Neural cell (in vitro differentiated cells): Measurements from ENCODE around the gene IBA57. TPM values are rescaled to one million over a fixed set of nuclear protein-coding genes. Genes with fewer than 3 reads are reported as not detected.

Experiments
- H2AFZ ChIP-seq: fragments of 200-600, 300-800 bp; sonication (generic), shearing (Covaris generic); 2 replicates; pipeline ENCODE4 v1.6.0; 2014; ENCODE audit warnings: low read depth, mild to moderate bottlenecking, antibody characterized with exemption, low read length, moderate library complexity
- H3F3A ChIP-seq: fragments of 200-600 bp; shearing (Covaris generic); 2 replicates; pipeline ENCODE4 v1.6.1; 2016; ENCODE audit warnings: mild to moderate bottlenecking, moderate library complexity, mixed read lengths, antibody characterized with exemption, low read length; ENCODE audit not compliant: insufficient read depth, poor library complexity, severe bottlenecking
- H3K27ac ChIP-seq: fragments of 200-600, 300-800 bp; sonication (generic), shearing (Covaris generic); 2 replicates; pipeline ENCODE4 v1.5.1; 2014; ENCODE audit warnings: mild to moderate bottlenecking, low read length, moderate library complexity
- H3K27me3 ChIP-seq: fragments of 300-800, 200-600 bp; sonication (generic), shearing (Covaris generic); 2 replicates; pipeline ENCODE4 v1.6.0; 2014; ENCODE audit warnings: mild to moderate bottlenecking, low read depth, low read length, moderate library complexity; ENCODE audit not compliant: insufficient read depth
- H3K36me3 ChIP-seq: fragments of 300-800, 200-600 bp; sonication (generic), shearing (Covaris generic); 2 replicates; pipeline ENCODE4 v1.5.1; 2014; ENCODE audit warnings: mild to moderate bottlenecking, antibody characterized with exemption, low read length, moderate library complexity; ENCODE audit not compliant: insufficient read depth
- H3K4me2 ChIP-seq: fragments of 300-800, 200-600 bp; sonication (generic), shearing (Covaris generic); 2 replicates; pipeline ENCODE4 v1.6.0; 2014; ENCODE audit warnings: mild to moderate bottlenecking, low read length
- H3K4me3 ChIP-seq: fragments of 300-800, 200-600 bp; sonication (generic), shearing (Covaris generic); 2 replicates; pipeline ENCODE4 v1.5.1; 2014; ENCODE audit warnings: mild to moderate bottlenecking, low read length, moderate library complexity
- H3K79me2 ChIP-seq: fragments of 200-600 bp; shearing (Covaris generic); replicated peaks from 2 replicates; pipeline ENCODE4 v1.6.0; 2014; ENCODE audit warnings: mild to moderate bottlenecking, low read length, moderate library complexity; ENCODE audit not compliant: insufficient read depth
- H3K9ac ChIP-seq: fragments of 300-800, 200-600 bp; sonication (generic), shearing (Covaris generic); 2 replicates; pipeline ENCODE4 v1.6.1; 2016; ENCODE audit warnings: mild to moderate bottlenecking, low read length, mixed read lengths
- H3K9me2 ChIP-seq: fragments of 200-600 bp; shearing (Covaris generic); 2 replicates; pipeline ENCODE4 v1.6.1; 2016; ENCODE audit warnings: mild to moderate bottlenecking, low read length, mixed read lengths; ENCODE audit not compliant: insufficient read depth
- H3K9me3 ChIP-seq: fragments of 200-600, 300-800 bp; sonication (generic), shearing (Covaris generic); 2 replicates; pipeline ENCODE4 v1.6.1; 2016; ENCODE audit warnings: mild to moderate bottlenecking, mixed run types, low read length, moderate library complexity, mixed read lengths
- H4K20me1 ChIP-seq: fragments of 200-600 bp; shearing (Covaris generic); 2 replicates; pipeline ENCODE4 v1.6.1; 2016; ENCODE audit warnings: mild to moderate bottlenecking, mixed run types; ENCODE audit not compliant: insufficient read depth
- CTCF ChIP-seq: fragments of 450-650 bp; IDR thresholded peaks from 2 replicates; pipeline ENCODE4 v1.5.1; 2014; ENCODE audit warnings: antibody characterized with exemption, mild to moderate bottlenecking, moderate library complexity; ENCODE audit not compliant: poor library complexity, severe bottlenecking
- EP300 ChIP-seq: fragments of 450-650 bp; conservative IDR thresholded peaks from 2 replicates; pipeline ENCODE4 v1.6.1; 2014; ENCODE audit warnings: antibody characterized with exemption, mild to moderate bottlenecking, moderate library complexity; ENCODE audit not compliant: poor library complexity, severe bottlenecking
- EZH2 ChIP-seq: fragments of 200-600, 300-800 bp; shearing (Covaris generic), sonication (generic); IDR thresholded peaks from 2 replicates; pipeline ENCODE4 v1.6.1; 2014; ENCODE audit warnings: antibody characterized with exemption, low read length, borderline replicate concordance, mild to moderate bottlenecking; ENCODE audit not compliant: insufficient read depth, poor library complexity, severe bottlenecking
- MXI1 ChIP-seq: fragments of 450-650 bp; conservative IDR thresholded peaks from 2 replicates; pipeline ENCODE4 v1.6.1; 2014; ENCODE audit warnings: antibody characterized with exemption, mild to moderate bottlenecking; ENCODE audit not compliant: poor library complexity, severe bottlenecking
- POLR2AphosphoS5 ChIP-seq: IDR thresholded peaks from 2 replicates; pipeline ENCODE4 v1.6.1; 2012
- RAD21 ChIP-seq: fragments of 450-650 bp; conservative IDR thresholded peaks from 2 replicates; pipeline ENCODE4 v1.6.1; 2014; ENCODE audit warnings: antibody characterized with exemption, mild to moderate bottlenecking, moderate library complexity
- REST ChIP-seq: IDR thresholded peaks from 2 replicates; pipeline ENCODE4 v1.6.1; 2012; ENCODE audit warnings: borderline replicate concordance
- SMC3 ChIP-seq: fragments of 450-650 bp; conservative IDR thresholded peaks from 2 replicates; pipeline ENCODE4 v1.6.1; 2014; ENCODE audit warnings: antibody characterized with exemption, mild to moderate bottlenecking, moderate library complexity; ENCODE audit not compliant: poor library complexity
- TAF1 ChIP-seq: IDR thresholded peaks from 2 replicates; pipeline ENCODE4 v1.6.1; 2012; ENCODE audit warnings: low read depth
- polyA plus RNA-seq: library from polyadenylated mRNA; depleted of rRNA; stranded (reverse); fragments of >200 nt; gene quantifications from 2 replicates; pipeline ENCODE4 v1.2.3, GENCODE V29; 2014

IBA57 gene
- polyA plus RNA-seq, 1 donor from 2014 or later = 5.5 TPM

- Histone ChIP-seq H3K27me3 (peaks cover 6% of the 10 kb centered on the region), H3K9ac (no peak overlapping the region), H4K20me1 (no peaks in the 10 kb centered on the region), H3K79me2 (no peaks in the 10 kb centered on the region), H2AFZ (no peak overlapping the region), H3K9me2 (no peaks in the 10 kb centered on the region), H3K9me3 (no peaks in the 10 kb centered on the region), H3F3A (no peaks in the 10 kb centered on the region), H3K36me3 (no peaks in the 10 kb centered on the region), H3K4me2 (no peak overlapping the region), H3K4me3 (no peak overlapping the region), H3K27ac (no peak overlapping the region)
- TF ChIP-seq MXI1 (no peak), SMC3 (no peak), EZH2 (no peak), TAF1 (no peak), EP300 (no peak), RAD21 (no peak), POLR2AphosphoS5 (no peak), CTCF (no peak), REST (no peak)
These were observed 51.0 kb downstream of the IBA57 start for GRCh38 chr1:228216371-228217320.

GRCh38 chr1:228217551-228218344, 52.1 kb downstream of the IBA57 start:
- no peaks in the 10 kb centered on the region for H3K9me3 ChIP-seq
- TF ChIP-seq TAF1 (no peak), CTCF (no peak), EP300 (no peak), SMC3 (no peak), EZH2 (no peak), RAD21 (no peak), REST (no peak), POLR2AphosphoS5 (no peak)
- H3K4me2 ChIP-seq = no peak overlapping the region
- no peak overlapping the region for H2AFZ ChIP-seq
- no peaks in the 10 kb centered on the region for H3K9me2 ChIP-seq
- no peaks in the 10 kb centered on the region for H4K20me1 ChIP-seq
- H3K79me2 ChIP-seq = no peaks in the 10 kb centered on the region
- H3K9ac ChIP-seq = no peak overlapping the region
- H3K27me3 ChIP-seq = peaks cover 3% of the 10 kb centered on the region
- H3K36me3 ChIP-seq = no peaks in the 10 kb centered on the region
- H3K4me3 ChIP-seq = no peak overlapping the region
- no peak overlapping the region for H3K27ac ChIP-seq
- no peaks in the 10 kb centered on the region for H3F3A ChIP-seq
